NOMO-1 treated with DMSO at 0.1 percent for 48 hours (cell line): ENCODE data around the gene AKAP1.
"Not testable (repeated sequence)": the region's sequence is repeated elsewhere in the genome, so short reads cannot be mapped to it uniquely, and the experiment has no call there.

Experiments used
- DNase-seq: peaks from one replicate; lab custom pipeline; 2025; ENCODE audit not compliant: unreplicated experiment; lab: John Stamatoyannopoulos, UW

AKAP1 gene

DNA sequence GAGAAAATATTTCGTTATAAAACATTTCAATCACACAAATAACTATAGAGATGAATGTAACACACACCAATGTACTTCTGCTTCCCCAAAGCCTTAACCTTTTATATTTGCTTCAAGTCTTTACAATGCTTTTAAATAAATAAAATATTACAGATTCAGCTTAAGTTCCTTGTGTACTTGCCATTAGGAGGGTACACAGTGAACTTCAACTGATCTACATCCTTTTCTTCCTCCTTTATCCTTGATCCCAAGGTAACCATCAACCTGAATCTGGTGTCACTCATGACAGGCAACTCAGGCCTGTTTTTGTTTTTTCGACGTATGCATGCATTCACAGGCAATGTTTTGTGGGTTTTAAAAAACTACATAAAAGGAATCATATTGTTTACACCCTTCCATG is 9.3 kb upstream of the AKAP1 start:
- DNase-seq = no peak

DNA sequence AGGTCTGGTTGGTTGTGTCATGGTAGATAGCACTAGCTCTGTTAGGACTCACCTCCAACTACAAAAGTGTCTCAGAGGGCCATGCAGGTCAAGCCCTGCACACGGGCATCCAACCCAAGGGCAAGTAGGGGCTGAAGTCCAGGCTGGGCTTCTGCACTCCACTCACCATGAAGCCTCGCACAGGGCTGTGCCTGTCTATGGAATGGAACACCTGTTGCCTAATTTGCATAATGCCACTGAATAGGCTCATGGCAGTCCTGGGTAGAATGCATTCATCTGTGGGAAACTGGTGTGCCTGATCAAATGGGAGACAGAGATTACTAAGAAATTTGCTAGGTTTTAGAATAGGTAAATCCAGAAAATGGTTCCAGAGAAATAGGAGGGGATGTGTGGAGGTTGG is 8.0 kb upstream of the AKAP1 start:
- DNase-seq = no peak

DNA sequence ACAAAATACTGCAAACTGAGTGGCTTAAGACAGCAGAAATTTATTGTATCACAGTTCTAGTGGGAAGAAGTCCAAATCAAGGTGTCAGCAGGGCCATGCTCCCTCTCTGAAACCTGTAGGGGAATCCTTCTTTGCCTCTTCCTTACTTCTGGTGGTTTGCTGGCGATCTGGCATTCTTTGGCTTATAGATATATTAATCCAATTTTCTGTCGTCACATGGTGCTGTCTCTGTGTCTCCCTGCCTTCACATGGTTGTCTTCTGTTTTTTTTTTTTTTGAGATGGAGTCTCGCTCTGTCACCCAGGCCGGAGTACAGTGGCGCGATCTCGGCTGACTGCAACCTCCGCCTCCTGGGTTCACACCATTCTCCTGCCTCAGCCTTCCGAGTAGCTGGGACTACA is 6.8 kb upstream of the AKAP1 start:
- no peak for DNase-seq

DNA sequence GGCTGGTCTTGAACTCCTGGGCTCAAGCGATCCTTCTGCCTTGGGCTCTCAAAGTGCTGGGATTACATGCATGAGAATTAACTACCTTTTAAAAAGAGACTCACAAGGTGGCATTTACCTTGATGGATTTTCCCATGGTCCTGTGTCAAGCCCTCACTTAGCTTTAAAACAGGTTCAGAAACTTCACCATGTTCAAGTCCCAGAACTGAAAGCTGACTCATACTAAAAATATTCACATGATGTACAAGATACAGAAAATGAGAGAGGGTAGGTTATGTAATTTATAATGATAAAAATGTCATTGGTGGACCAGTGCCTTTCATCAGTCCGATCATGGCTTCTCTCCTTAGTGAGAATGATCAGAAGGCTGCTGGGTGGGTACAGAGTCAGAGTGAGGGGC is 4.3 kb upstream of the AKAP1 start:
- no peak for DNase-seq

DNA sequence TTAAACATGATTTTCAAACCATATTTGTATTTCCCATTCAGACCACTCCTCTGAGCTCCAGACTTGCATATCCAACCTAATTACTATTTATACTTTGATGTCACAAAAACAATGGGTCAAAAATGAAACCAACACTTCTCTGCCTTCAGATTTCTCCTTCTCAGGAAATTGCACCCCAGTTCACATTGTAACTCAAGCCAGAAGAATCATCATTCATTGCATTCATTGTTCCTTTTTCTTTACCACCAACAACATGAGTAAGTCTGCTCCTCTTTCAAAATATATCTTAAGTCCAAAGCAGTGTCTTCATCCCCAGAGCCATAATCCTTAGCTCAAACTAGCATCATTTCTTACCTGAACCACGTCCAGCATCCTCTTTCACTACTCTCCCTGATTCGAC is 2.6 kb upstream of the AKAP1 start:
- DNase-seq = peak; percentile 62

DNA sequence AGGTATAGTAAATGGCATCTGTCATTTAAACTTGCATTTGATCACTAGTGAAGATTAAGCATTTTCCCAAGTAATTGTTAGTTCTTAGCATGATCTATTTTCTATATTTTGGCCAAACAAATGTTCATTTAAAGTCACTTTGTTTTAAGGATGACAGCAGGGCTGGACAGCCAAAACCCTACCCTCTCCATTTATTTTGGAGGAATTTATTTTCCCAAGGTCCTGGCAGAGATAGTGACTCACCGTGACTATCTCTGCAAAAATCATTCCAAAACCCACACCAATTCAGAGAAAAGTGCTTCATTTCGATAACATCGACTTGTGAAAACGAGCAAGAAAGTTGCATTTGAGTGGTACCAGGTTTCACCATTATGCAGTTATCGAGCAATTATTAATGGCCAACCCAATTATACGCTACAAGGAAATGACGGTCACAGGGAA is 665 bp upstream of the AKAP1 start:
- no peak for DNase-seq

DNA sequence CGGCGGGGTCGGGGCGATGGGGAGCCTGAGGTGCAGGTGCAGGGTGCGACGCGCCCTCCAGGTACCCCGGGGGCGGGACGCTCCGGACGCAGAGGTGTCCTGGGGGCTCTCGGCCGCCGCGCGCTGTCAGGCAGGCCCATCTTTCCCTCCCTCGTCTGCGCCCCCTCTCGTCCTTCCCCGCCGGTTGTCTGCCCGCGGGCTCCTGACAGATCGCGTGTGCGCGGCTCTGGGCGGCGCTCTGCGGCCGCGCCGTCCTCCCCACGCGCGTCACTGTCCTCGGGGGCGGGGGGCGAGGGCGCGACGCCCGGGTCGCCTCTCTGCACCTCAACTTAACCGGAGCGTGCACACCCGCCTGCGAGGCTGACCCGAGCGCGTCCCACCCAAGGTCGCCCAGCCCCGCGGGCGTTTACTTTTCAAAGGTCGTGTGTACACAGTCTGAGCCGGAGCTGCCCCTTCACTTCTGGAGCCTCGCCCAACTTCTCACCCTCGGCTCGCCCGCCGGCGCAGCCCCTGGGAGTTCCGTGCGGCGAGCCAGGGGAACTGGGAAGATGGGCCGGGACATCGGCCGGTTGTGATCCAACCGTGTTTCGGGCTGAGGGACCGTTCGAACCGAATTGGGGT is 512 bp downstream of the AKAP1 start:
- DNase-seq = peak; percentile 48

DNA sequence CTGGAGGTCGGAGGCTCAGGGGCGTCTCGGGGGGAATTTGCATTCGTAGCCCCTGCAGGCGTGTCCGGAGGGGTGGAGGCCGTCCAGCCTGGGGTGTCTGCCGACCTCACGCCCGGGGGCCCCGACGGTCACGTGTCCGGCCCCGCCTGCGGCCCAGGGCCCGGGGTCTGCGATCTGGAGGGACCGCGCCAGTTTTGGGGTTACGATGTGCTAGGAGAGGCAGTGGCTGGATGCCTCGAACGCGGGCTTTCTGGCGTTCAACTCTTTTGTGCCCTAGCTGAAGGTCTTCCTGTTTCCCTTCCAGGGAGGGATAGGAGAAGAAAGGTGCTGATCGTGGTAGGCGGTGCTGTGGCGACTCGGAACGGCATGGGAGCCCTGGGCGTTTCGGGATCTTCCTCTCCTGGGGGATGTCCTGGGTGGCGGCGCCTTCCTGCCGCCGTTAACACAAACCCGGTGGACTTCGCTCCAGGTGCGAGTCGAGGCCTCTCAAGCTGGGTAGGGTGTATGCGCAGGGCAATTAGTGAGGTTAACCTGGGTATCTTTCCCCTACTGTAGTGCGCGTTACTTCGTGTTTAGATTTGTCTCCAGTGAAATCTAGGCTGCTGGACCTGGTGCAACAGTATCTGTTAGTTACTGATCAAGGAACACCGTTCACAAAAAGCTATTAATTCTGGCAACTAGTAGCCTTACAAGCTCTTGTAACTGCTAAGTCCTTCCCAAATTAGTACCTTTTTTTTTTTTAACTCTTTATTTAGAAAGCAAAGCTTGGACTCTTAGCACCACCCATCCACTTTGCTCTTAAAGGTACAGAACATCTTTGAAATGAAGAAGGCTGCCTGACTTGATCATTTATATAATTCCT is 1.3 kb downstream of the AKAP1 start:
- peak; percentile 8 for DNase-seq

DNA sequence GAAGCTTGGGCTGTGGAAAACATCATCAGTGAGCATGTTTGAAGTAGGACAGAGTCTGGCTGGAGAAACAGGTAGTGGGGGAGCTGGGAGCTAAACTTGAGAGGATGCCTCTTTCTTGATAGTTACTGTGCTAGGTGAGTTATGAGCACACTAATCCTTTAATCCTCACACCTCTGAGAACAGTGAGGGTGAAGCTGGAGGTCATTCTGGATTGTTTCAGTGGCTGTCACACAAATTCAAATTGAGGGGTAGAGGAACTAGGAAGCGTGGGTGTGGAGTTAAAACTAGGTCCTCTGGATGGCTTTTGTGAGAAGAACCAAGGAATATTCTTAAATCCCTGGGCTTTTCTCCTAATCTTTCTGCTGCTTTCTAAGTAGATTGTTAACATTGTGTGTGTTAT is 3.3 kb downstream of the AKAP1 start:
- DNase-seq = no peak

DNA sequence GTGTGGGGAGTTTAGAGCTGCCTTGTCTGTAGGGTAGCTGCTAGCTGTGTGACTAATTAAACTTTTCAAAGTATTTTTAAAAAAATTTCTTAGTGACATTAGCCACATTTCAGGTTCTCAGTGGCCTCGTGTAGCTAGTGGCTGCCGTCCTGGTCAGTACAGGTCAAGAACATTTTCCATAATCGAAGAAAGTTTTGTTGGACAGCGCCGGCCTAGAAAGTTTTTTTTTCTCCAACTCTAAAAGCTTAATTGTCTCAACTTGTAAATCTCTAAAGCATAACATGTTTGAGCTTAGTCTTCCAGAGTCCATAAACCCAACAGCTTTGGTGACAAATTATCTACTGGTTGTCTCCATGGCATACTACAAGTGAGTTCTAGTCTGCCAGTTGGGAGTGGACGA is 4.3 kb downstream of the AKAP1 start:
- no peak for DNase-seq

DNA sequence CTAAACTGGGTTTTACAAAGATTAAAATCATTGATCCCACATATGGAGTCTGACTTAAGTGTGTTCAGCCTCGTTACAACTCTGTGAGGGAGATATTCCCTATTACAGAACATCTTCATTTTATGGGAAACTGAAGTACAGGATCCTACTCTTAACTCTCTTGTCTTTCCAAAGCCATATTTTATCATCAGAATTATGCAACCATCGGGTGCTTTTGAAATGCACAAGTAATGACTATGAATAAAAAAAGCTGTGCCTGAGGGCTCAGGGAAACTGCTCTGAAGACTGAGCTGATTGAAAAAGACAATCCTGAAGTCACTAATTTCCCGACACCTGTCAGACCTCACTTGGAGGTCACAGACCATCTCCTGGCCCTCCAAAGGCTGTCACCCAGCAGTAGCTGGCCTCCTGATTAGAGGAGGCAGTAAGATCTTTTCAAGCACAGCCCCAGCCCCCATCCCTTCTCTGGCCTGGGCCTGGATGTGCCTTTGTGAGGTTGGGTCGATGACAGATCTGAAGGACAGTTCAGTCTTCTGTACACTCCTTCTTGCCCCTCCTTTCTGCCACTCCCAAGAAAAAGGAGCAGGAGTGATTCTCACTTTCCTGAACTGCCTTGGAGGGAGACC is 5.6 kb downstream of the AKAP1 start:
- DNase-seq = peak; percentile 33

DNA sequence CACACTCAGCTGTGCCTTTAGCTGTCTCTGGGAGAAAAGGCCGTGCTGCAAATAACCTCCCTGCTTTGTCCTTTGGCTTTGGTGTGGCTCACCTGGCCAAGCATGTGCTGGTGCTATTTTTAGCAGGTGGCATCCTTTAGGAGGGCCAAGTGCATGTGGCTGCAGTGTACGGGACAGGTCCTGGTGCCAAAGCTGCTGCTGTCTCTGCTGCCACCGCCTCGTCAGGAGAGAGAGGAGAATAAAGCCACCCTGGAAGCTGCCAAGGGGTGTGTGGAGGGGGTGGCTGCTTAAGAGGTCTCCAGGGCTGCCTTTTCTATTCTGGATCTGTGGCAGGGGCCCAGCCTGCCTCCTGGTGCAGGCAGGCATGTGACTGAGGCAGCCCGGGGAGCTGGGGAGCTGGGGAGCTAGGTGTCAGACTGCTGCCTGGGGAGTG is 6.2 kb downstream of the AKAP1 start:
- no peak for DNase-seq

DNA sequence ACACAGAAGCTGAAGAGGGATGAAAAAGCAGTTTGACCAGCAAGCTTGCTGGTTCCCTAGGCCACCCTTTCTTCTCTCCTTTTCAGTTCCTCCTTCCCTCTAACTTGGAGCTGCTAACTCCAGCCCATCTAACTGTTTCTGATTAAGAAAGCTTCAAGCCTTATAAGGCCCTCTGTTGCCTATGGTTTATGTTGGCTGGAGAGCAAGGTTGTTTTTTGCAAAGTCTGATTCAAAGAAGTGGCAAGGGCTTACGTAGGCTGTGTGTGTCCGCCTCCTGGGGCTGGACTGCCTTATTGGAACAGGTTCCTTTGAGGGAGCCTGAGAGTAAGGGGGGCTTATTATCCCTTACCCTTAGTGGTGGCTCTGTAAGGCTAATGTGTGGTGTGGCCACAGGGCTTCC is 7.1 kb downstream of the AKAP1 start:
- DNase-seq = peak; percentile 81

DNA sequence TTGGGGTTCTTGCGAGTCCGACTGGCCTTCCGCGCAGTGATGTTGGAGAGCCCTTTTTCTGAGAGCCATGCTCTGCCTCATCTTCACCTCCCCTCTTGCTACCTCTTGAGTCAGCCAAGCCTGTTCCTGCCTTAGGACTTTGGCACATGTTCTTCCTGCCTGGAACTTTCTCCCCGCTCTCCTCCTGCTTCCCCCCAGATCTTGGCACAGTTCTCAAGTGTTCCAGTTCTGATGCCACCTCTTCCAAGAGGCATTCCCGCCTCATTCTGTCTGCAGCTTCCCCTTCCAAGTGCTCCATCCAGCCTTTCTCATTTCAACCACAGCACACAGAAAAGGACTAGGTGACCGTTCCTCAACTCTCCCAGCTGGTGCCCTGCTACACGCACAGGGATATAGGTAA is 7.7 kb downstream of the AKAP1 start:
- DNase-seq = no peak

DNA sequence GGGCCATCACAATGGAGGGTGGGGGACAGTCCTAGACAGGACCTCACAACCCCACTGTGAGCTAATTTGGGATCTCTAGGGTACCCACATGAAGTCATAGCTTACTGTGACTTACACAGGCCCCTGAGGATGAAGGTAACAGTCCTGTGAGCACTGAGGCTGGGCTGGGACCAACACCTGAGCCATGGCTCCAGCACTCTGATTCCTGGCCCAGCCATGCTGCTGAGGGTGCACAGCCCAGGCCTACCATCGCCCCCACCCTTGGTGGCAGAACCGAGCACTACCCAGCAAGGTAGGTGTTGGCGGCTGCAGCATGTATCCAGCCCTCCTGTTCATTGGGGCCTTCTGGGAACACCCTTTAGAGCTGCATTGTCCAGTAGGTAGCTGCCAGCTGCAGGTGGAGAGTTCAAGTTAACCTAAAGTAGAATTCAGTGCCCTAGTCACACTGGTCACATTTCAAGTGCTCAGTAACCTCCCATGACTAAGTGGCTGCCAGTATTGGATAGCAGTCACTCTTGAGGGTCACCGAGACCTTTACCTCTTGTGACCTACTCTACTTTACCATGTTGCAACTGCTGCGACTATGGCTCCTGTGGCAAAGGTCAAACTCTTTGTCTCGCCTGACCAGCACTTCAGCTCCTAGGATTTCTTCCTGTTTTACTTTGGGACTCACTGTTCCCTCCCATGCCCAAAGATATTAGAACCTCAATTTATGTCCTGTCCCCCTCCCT is 11.6 kb downstream of the AKAP1 start:
- DNase-seq = no peak

DNA sequence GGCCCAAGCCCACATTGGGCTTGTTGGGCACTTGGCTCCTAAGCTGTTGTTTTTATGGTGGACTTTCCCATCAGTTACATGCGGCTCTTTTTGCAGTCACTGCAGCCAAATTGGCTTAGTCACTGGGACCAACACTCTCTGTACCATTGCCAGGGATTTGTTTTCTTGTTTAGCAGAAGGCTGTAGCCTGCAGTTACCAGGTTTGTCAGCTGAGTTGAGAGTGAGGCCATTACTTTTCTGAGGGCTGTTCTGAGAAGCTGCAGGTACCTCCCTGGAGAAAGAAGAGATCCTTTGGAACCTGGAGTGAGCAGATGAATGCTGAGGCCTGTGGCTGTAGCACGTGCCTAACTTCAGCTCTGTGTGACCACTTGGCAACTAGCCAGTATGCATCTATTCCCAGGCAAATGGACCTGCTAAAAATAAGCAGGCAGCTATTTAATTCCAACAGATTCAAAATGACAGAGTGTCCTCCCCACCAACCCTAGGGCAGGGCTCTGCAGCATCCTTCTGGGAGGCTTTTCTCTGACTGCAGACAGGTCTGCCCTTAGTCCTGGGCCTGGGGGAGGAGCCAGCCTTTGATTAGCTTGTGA is 12.9 kb downstream of the AKAP1 start:
- DNase-seq = no peak

DNA sequence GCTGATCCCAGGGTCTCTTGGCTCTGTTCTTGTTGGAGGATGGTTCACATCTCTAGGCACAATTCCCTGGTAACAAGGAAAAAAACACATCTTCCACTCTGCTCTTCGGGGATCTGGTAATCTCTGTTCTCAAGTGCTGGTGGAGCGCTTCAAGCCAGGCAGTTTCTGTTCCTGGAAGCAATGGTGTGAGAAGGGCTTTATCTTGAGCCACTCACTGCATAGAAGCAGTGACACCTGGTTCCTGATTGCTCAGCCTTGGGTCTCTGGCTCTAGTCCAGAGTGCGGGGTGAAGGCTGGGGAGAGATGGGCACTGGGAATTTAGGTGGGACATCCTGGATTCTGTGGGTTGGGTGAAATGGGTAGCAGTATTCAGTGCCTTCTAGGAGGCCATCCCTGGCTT is 14.1 kb downstream of the AKAP1 start:
- DNase-seq = no peak

DNA sequence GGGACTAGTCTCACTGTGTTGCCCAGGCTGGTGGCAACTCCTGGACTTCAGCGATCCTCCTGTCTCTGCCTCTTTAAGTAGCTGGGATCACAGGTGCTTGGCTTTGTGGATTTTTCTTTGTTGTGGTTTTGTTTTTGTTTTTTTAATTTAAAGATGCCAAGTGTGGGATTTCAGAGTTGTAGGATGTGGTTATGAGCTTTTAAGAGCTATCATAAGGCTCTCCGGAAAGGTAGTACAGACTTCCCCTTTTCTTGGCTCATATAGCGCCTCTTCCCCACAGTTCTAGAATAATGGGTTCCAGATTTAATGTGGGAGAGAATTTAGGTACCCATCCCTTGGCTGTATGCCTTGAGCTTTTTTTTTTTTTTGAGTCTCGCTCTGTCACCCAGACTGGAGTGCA is 17.1 kb downstream of the AKAP1 start:
- DNase-seq = peak; percentile 71

DNA sequence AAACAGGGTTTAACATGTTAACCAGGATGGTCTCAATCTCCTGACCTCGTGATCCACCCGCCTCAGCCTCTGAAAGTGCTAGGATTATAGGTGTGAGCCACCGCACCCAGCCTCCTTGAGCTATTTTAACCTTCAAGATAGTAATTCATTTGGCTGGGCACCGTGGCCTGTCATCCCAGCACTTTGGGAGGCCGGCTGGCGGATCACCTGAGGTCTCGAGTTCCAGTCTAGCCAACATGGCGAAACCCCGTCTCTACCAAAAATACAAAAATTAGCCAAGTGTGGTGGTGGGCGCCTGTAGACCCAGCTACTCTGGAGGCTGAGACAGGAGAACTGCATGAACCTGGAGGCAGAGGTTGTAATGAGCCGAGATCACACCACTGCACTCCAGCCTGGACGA is 17.6 kb downstream of the AKAP1 start:
- DNase-seq = not testable (repeated sequence)

DNA sequence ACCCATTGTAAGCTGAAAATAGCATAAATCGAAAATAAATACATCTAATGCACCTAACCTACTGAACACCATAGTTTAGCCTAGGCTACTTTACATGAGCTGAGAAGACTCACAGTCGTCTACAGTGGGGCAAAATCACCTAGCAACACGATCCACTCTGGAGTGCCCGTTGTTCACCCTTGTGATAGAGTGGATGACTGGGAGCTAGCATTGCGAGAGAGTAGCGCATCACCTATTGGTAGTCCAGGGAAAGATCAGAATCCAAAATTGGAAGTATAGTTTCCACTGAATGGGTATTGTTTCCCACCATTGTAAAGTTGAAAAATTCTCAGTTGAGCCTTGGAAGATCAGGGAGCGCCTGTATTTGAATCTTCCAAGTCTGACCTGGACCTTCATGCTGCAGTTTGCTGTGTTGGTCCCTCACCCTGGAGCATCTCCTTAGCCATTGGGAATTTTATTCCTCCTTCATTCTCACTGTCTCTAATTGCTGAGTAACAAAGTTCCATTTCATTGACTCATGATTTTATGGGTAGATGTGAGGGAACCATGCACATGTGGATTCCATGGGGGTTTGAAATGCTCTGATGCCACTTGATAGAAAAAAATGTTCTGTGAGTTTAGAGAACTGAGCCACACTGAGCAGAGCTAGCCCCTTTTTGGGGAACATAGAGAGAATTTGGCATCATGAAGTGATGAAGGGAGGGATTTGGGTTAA is 19.6 kb downstream of the AKAP1 start:
- DNase-seq = no peak

DNA sequence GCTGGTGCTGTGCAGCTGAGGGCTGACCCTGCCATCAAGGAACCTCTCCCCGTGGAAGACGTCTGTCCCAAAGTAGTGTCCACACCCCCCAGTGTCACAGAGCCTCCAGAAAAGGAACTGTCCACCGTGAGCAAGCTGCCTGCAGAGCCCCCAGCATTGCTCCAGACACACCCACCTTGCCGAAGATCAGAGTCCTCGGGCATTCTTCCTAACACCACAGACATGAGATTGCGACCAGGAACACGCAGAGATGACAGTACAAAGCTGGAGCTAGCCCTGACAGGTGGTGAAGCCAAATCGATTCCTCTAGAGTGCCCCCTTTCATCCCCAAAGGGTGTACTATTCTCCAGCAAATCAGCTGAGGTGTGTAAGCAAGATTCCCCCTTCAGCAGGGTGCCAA is 20.5 kb downstream of the AKAP1 start:
- DNase-seq = no peak
